Liver (tissue), 9 donors: Measurements from ENCODE around the gene ZNF577. TPM values are rescaled to one million over a fixed set of nuclear protein-coding genes. Genes with fewer than 3 reads are reported as not detected.

Experiments
- DNase-seq: peaks from one replicate; pipeline ENCODE4 v3.0.0-alpha.2; 2017; ENCODE audit warnings: low spot score
- H3K27ac ChIP-seq, 2 donors: one replicate each; pipeline ENCODE4 v1.7.0; 2013; ENCODE audit warnings: inconsistent platforms in 2 of 2, low read length in 2 of 2, control low read depth in 1 of 2, low read depth in 1 of 2, mild to moderate bottlenecking in 1 of 2
- H3K27me3 ChIP-seq, 4 donors: one replicate each; pipeline versions ENCODE4 v1.6.1 to v1.7.0; 2013; ENCODE audit warnings: low read length in 3 of 4, inconsistent platforms in 1 of 4, mild to moderate bottlenecking in 1 of 4, moderate library complexity in 1 of 4; ENCODE audit not compliant: control insufficient read depth in 4 of 4, insufficient read depth in 4 of 4
- H3K36me3 ChIP-seq, 4 donors: one replicate each; pipeline versions ENCODE4 v1.6.1 to v1.7.0; 2013; ENCODE audit warnings: low read length in 3 of 4, mild to moderate bottlenecking in 3 of 4, low read depth in 1 of 4, moderate library complexity in 1 of 4; ENCODE audit not compliant: control insufficient read depth in 4 of 4, insufficient read depth in 3 of 4
- H3K4me1 ChIP-seq, 4 donors: one replicate each; pipeline versions ENCODE4 v1.6.1 to v1.7.0; 2013; ENCODE audit warnings: low read length in 3 of 4, mild to moderate bottlenecking in 3 of 4, moderate library complexity in 1 of 4; ENCODE audit not compliant: control insufficient read depth in 4 of 4, insufficient read depth in 4 of 4
- H3K4me3 ChIP-seq, 3 donors: one replicate each; pipeline versions ENCODE4 v1.6.1 to v1.7.0; 2013; ENCODE audit warnings: low read length in 3 of 3, control low read depth in 1 of 3, low read depth in 1 of 3, mild to moderate bottlenecking in 1 of 3
- H3K9ac ChIP-seq, 2 donors: one replicate each; pipeline ENCODE4 v1.7.0; 2013; ENCODE audit warnings: low read length in 2 of 2, mild to moderate bottlenecking in 2 of 2, moderate library complexity in 2 of 2, control low read depth in 1 of 2, low read depth in 1 of 2
- H3K9me3 ChIP-seq, 4 donors: one replicate each; pipeline versions ENCODE4 v1.6.1 to v1.7.0; 2013; ENCODE audit warnings: low read length in 3 of 4; ENCODE audit not compliant: control insufficient read depth in 4 of 4
- CTCF ChIP-seq: fragments of 150-350 bp; IDR thresholded peaks from 2 replicates; pipeline ENCODE4 v1.5.1; 2017; ENCODE audit warnings: improper control_type of control experiment, low read depth, low read length; ENCODE audit not compliant: missing input control
- FOXA1 ChIP-seq: IDR thresholded peaks from 2 replicates; pipeline ENCODE4 v1.6.1; 2016; ENCODE audit warnings: antibody characterized with exemption
- MAX ChIP-seq: IDR thresholded peaks from 2 replicates; pipeline ENCODE4 v1.6.1; 2016; ENCODE audit warnings: antibody characterized with exemption
- RXRA ChIP-seq, 2 donors: IDR thresholded peaks; 2 replicates each; pipeline ENCODE4 v1.6.1; 2017 to 2018; ENCODE audit warnings: antibody characterized with exemption in 2 of 2, mild to moderate bottlenecking in 1 of 2
- TAF1 ChIP-seq: conservative IDR thresholded peaks from 2 replicates; pipeline ENCODE4 v1.6.1; 2016; ENCODE audit warnings: antibody characterized with exemption, mild to moderate bottlenecking
- WGBS: extraction: QIAGEN DNeasy Blood & Tissue Kit; methylation state at CpG from one replicate; pipeline ENCODE4 v1.1.7; 2013; 5-methylcytosine and 5-hydroxymethylcytosine counted together
- polyA plus RNA-seq, 2 donors: library from polyadenylated mRNA; stranded (reverse) in 1 of 2; unstranded in 1 of 2; fragments of 200-250 nt in 1 of 2; fragments of >200 nt in 1 of 2; fragmentation: Nextera tagmentation in 1 of 2; extraction: Ambion mirVana in 1 of 2; gene quantifications; one replicate each; pipeline versions ENCODE4 v1.2.1 to v1.2.3, GENCODE V29; 2013 to 2015
- total RNA-seq, 2 donors: library from RNA; depleted of rRNA; stranded (reverse); fragments of >200 nt; gene quantifications; one replicate each; pipeline ENCODE4 v1.2.3, GENCODE V29; 2014
- donor health status: healthy.
- donor health status: healthy.
- donor health status: healthy.
- donor health status: healthy.
- donor health status: healthy.

The ZNF577 gene
- total and polyA plus RNA-seq, 4 donors, result 2.0 to 5.4 (median 2.8) TPM

GRCh38 chr19:51821921-51822320 lies 65.8 kb downstream of the ZNF577 start:
- TF ChIP-seq MAX (no peak), CTCF (no peak), TAF1 (no peak)
- no peak overlapping the region for H3K27ac ChIP-seq

GRCh38 chr19:51821456-51821855 lies 66.3 kb downstream of the ZNF577 start:
- Histone ChIP-seq H3K9ac (no peak overlapping the region), H3K4me1 (no peaks in the 10 kb centered on the region), H3K27ac (no peak overlapping the region), H3K9me3 (peaks cover 5 to 23% (median 20%) of the 10 kb centered on the region in 4 donors), H3K4me3 (no peak overlapping the region), H3K27me3 (no peaks in the 10 kb centered on the region), H3K36me3 (peaks cover 0 to under 1% (median 0%) of the 10 kb centered on the region in 4 donors)
- WGBS, result 70% methylated on average over 3 of the region's 3 CpGs
- DNase-seq, result no peak
- no peak for TF ChIP-seq FOXA1
- TF ChIP-seq RXRA (IDR thresholded peaks at IDR 0.05), result no peak

More at GRCh38 chr19:51821921-51822320, 65.8 kb downstream of the ZNF577 start:
- Histone ChIP-seq H3K4me1 (no peaks in the 10 kb centered on the region), H3K9me3 (peaks cover 5 to 25% (median 22%) of the 10 kb centered on the region in 4 donors), H3K36me3 (peaks cover 0 to 4% (median 0%) of the 10 kb centered on the region in 4 donors), H3K27me3 (no peaks in the 10 kb centered on the region), H3K9ac (no peak overlapping the region), H3K4me3 (no peak overlapping the region)
- DNase-seq, result no peak

Other genes with a start within 250 kb of the ZNF577 start
- 1 to 10 TPM; 1.7 to 6.9 TPM for gene SIGLEC14, start 241.1 kb downstream of the ZNF577 start, total RNA-seq
- 1 to 10 TPM in 1 of 2 donors, not detected in 1; 3.2 TPM for gene SIGLEC14, start 241.1 kb downstream of the ZNF577 start, polyA plus RNA-seq
- gene SPACA6, start 194.6 kb downstream of the ZNF577 start, total RNA-seq, result 1 to 10 TPM; 1.5 to 2.5 TPM
- 1 to 10 TPM in 1 of 2 donors, under 1 TPM in 1; 0.92 to 1.2 TPM for gene SPACA6, start 194.6 kb downstream of the ZNF577 start, polyA plus RNA-seq
- gene HAS1, start 164.0 kb downstream of the ZNF577 start, total RNA-seq, result under 1 TPM in 1 of 2 donors, not detected in 1; 0.05 TPM
- gene HAS1, start 164.0 kb downstream of the ZNF577 start, polyA plus RNA-seq, result under 1 TPM in 1 of 2 donors, not detected in 1; 0.07 TPM
- gene FPR1, start 136.1 kb downstream of the ZNF577 start, total RNA-seq, result 10 to 100 TPM in 1 of 2 donors, 1 to 10 TPM in 1; 9.9 to 17.0 TPM
- gene FPR1, start 136.1 kb downstream of the ZNF577 start, polyA plus RNA-seq, result 1 to 10 TPM; 2.7 to 6.3 TPM
- gene FPR2, start 126.8 kb downstream of the ZNF577 start, total RNA-seq, result 1 to 10 TPM; 3.8 to 4.1 TPM
- gene FPR2, start 126.8 kb downstream of the ZNF577 start, polyA plus RNA-seq, result under 1 TPM; 0.15 to 0.89 TPM
- gene FPR3, start 92.8 kb downstream of the ZNF577 start, total RNA-seq, result 1 to 10 TPM; 3.6 to 7.8 TPM
- gene FPR3, start 92.8 kb downstream of the ZNF577 start, polyA plus RNA-seq, result 1 to 10 TPM; 1.0 to 4.5 TPM
- gene ZNF649, start 17.1 kb upstream of the ZNF577 start, total RNA-seq, result 1 to 10 TPM; 4.2 to 5.0 TPM
- gene ZNF649, start 17.1 kb upstream of the ZNF577 start, polyA plus RNA-seq, result 1 to 10 TPM in 1 of 2 donors, under 1 TPM in 1; 0.83 to 1.9 TPM
- 1 to 10 TPM; 2.6 to 2.8 TPM for gene ZNF613, start 39.5 kb upstream of the ZNF577 start, total RNA-seq
- gene ZNF613, start 39.5 kb upstream of the ZNF577 start, polyA plus RNA-seq, result 1 to 10 TPM; 1.1 to 1.3 TPM
- 1 to 10 TPM; 3.7 to 4.9 TPM for gene ZNF350, start 98.9 kb upstream of the ZNF577 start, total RNA-seq
- 1 to 10 TPM; 2.1 to 3.6 TPM for gene ZNF350, start 98.9 kb upstream of the ZNF577 start, polyA plus RNA-seq
- 1 to 10 TPM; 3.6 to 6.2 TPM for gene ZNF615, start 120.3 kb upstream of the ZNF577 start, total RNA-seq
- 1 to 10 TPM; 1.7 to 2.1 TPM for gene ZNF615, start 120.3 kb upstream of the ZNF577 start, polyA plus RNA-seq
- gene ZNF614, start 140.4 kb upstream of the ZNF577 start, total RNA-seq, result 1 to 10 TPM; 2.2 to 4.7 TPM
- gene ZNF614, start 140.4 kb upstream of the ZNF577 start, polyA plus RNA-seq, result 1 to 10 TPM; 1.1 TPM
- gene ZNF432, start 160.9 kb upstream of the ZNF577 start, total RNA-seq, result 1 to 10 TPM; 2.8 to 4.8 TPM
- gene ZNF432, start 160.9 kb upstream of the ZNF577 start, polyA plus RNA-seq, result under 1 TPM; 0.83 to 0.99 TPM
- 10 to 100 TPM in 1 of 2 donors, 1 to 10 TPM in 1; 5.9 to 11.1 TPM for gene ZNF841, start 207.8 kb upstream of the ZNF577 start, total RNA-seq
- 1 to 10 TPM in 1 of 2 donors, under 1 TPM in 1; 0.86 to 2.5 TPM for gene ZNF841, start 207.8 kb upstream of the ZNF577 start, polyA plus RNA-seq